ENCODE measurements around the gene MGAT5B. TPM values are rescaled to one million over a fixed set of nuclear protein-coding genes. Genes with fewer than 3 reads are reported as not detected.

Gene MGAT5B
- total RNA-seq, 1 experiment from 2014 or later, result 4.4 TPM

- Histone ChIP-seq H3K9me3 (ENCODE audit: control insufficient read depth in 1 of 2, insufficient read depth in 1 of 2, low read depth in 1 of 2, low read length in 2 of 2) (peaks cover 5 to 8% of the 10 kb centered on the region in 2 experiments; a peak in 2 of 4 replicates), H3K9ac (ENCODE audit: low read length) (no peak overlapping the region), H4K20me1 (ENCODE audit: insufficient read depth) (no peaks in the 10 kb centered on the region), H3K4me1 (ENCODE audit: control insufficient read depth in 1 of 2, insufficient read depth in 2 of 2, low read length in 2 of 2) (no peaks in the 10 kb centered on the region), H3K4me3 (replicated peaks in 1 of 2; ENCODE audit: low read depth in 1 of 2, low read length in 2 of 2) (no peak overlapping the region), H3K4me2 (ENCODE audit: low read length) (no peak overlapping the region), H2AFZ (ENCODE audit: low read depth, low read length, poor library complexity, severe bottlenecking) (no peak overlapping the region), H3K9me2 (ENCODE audit: insufficient read depth) (no peaks in the 10 kb centered on the region), H3K79me2 (ENCODE audit: insufficient read depth, low read length) (no peaks in the 10 kb centered on the region), H3K36me3 (ENCODE audit: control insufficient read depth in 1 of 2, insufficient read depth in 2 of 2, low read length in 2 of 2) (no peaks in the 10 kb centered on the region), H3K27me3 (ENCODE audit: insufficient read depth, low read length) (no peaks in the 10 kb centered on the region), H3K27ac (ENCODE audit: low read depth, low read length) (no peak overlapping the region)
- no peak for TF ChIP-seq SP1 (IDR thresholded peaks at IDR 0.05; ENCODE audit: low read depth)
- TF ChIP-seq CBX3 (IDR thresholded peaks at IDR 0.05; ENCODE audit: low read depth), result no peak
- TF ChIP-seq POLR2A (IDR thresholded peaks at IDR 0.05; ENCODE audit: borderline replicate concordance, extremely low read depth, insufficient read depth, insufficient read length), result no peak
- no peak for TF ChIP-seq REST (IDR thresholded peaks at IDR 0.05; ENCODE audit: low read depth)
- no peak for TF ChIP-seq ELF1 (IDR thresholded peaks at IDR 0.05; ENCODE audit: borderline replicate concordance, low read depth)
- TF ChIP-seq ZBTB33 (IDR thresholded peaks at IDR 0.05; ENCODE audit: extremely low read depth, insufficient replicate concordance, low read length), result no peak
- no peak for TF ChIP-seq SRF (IDR thresholded peaks at IDR 0.05; ENCODE audit: low read depth)
- TF ChIP-seq SIN3A (IDR thresholded peaks at IDR 0.05; ENCODE audit: low read depth), result no peak
- no peak for TF ChIP-seq MAX (IDR thresholded peaks at IDR 0.05)
- no TSS peak for BruUV-seq (replicated peaks)
- intact Hi-C loops (cut with micrococcal nuclease), result no loop called here
- ATAC-seq (no peak), DNase-seq (ENCODE audit: low read depth, low spot score) (no peak)
- ChIA-PET POLR2A (no interaction called here), RAD21 (ENCODE audit: low non-redundant PET in 1 of 2, low total read pairs in 2 of 2, uncharacterized antibody in 2 of 2, unreplicated experiment in 2 of 2) (no interaction called here), CTCF (interaction anchor here (0.9 to 1.5 kb wide), 3 partner anchors 8 to 177 kb away, joined by 3 to 5 read pairs (median 4); partner anchors contain the start of gene MGAT5B)
Measured at GRCh38 chr17:76879254-76879653, 11.1 kb downstream of the MGAT5B start.
